HCT116 (cell line): ENCODE results near the gene COL16A1.

Experiments
- EZH2 ChIP-seq: fragments of 200-600 bp; sonication (generic); IDR thresholded peaks from 2 replicates; pipeline ENCODE4 v1.6.1; 2017; ENCODE audit warnings: antibody characterized with exemption, mixed run types
- JUND ChIP-seq: IDR thresholded peaks from 2 replicates; pipeline ENCODE4 v1.6.1; 2012
- POLR2A ChIP-seq: IDR thresholded peaks from 2 replicates; pipeline ENCODE4 v1.7.0; 2011; ENCODE audit warnings: borderline replicate concordance; ENCODE audit not compliant: insufficient read depth, insufficient read length; ENCODE audit errors: extremely low read depth
- RAD21 ChIP-seq: IDR thresholded peaks from 2 replicates; pipeline ENCODE4 v1.6.1; 2012; ENCODE audit warnings: low read depth, mild to moderate bottlenecking
- SP1 ChIP-seq: IDR thresholded peaks from 2 replicates; pipeline ENCODE4 v1.6.1; 2012; ENCODE audit warnings: low read depth
- YY1 ChIP-seq: IDR thresholded peaks from 2 replicates; pipeline ENCODE4 v1.6.1; 2011; ENCODE audit warnings: low read length, low read depth, moderate library complexity, mild to moderate bottlenecking; ENCODE audit not compliant: insufficient replicate concordance; ENCODE audit errors: extremely low read depth
- ZFX ChIP-seq: fragments of 450-650 bp; IDR thresholded peaks from 2 replicates; pipeline ENCODE4 v1.6.1; 2017
- ZNF274 ChIP-seq: fragments of 200-500 bp; sonication (Bioruptor generic); IDR thresholded peaks from 2 replicates; pipeline ENCODE4 v1.6.1; 2014; ENCODE audit warnings: mild to moderate bottlenecking, low read depth, low read length, inconsistent platforms
- TF ChIP-seq, protein P1 (sequence below), 3 experiments: fragments of 200-600 bp in 1 of 3; sonication (generic) in 1 of 3; IDR thresholded peaks in 2 of 3; conservative IDR thresholded peaks in 1 of 3; 2 replicates each; pipeline ENCODE4 v1.5.1; 2012 to 2017; ENCODE audit warnings: low read depth in 2 of 3, low read length in 2 of 3, antibody characterized with exemption in 1 of 3, borderline replicate concordance in 1 of 3, control low read depth in 1 of 3, mild to moderate bottlenecking in 1 of 3, mixed read lengths in 1 of 3, mixed run types in 1 of 3, moderate library complexity in 1 of 3; ENCODE audit not compliant: insufficient read depth in 1 of 3

DNA sequence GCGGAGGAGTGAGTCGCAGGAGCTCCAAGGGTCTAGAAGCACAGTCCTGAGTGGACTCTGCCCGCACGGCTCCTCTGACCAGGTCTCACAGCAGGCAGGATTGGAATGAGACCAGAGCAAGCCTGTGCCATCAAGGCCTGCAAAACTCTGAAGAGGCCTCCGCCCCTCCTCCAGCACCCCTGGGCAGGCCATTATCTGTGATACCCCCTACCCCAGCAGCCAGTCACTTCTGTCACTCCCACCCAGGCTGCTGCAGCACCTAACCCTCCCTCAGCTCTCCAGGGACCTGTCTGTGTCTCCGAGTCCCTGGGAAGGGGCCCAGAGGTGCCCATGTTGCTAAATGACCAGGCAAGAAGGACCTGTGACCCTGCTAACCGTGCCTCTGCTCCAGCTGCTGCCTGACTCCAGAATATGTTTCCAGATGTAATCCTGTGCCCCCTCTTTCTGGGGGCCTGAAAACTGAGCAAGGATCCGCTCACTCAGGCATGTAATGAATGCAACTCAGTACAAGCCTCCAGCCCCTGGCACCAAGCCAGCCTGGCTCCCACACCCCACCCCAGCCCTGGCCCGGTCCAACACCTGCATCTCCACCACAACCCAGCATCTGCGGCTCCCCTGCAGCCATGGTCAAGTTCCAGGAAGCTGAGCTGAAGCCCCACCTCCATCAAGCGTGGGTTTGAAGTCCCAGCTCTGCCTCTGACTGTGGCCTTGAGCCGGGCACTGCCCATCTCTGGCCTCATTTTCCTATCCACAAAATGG is 22.1 kb upstream of the COL16A1 start:
- TF ChIP-seq EZH2 = no peak
- no peak for TF ChIP-seq POLR2A
- TF ChIP-seq, protein P1, sequence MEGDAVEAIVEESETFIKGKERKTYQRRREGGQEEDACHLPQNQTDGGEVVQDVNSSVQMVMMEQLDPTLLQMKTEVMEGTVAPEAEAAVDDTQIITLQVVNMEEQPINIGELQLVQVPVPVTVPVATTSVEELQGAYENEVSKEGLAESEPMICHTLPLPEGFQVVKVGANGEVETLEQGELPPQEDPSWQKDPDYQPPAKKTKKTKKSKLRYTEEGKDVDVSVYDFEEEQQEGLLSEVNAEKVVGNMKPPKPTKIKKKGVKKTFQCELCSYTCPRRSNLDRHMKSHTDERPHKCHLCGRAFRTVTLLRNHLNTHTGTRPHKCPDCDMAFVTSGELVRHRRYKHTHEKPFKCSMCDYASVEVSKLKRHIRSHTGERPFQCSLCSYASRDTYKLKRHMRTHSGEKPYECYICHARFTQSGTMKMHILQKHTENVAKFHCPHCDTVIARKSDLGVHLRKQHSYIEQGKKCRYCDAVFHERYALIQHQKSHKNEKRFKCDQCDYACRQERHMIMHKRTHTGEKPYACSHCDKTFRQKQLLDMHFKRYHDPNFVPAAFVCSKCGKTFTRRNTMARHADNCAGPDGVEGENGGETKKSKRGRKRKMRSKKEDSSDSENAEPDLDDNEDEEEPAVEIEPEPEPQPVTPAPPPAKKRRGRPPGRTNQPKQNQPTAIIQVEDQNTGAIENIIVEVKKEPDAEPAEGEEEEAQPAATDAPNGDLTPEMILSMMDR (IDR thresholded peaks at IDR 0.05 in 2 of 3, conservative IDR thresholded peaks at IDR 0.05 in 1 of 3; ENCODE audit: borderline replicate concordance in 1 of 3, insufficient read depth in 1 of 3, low read depth in 2 of 3, low read length in 2 of 3) = no peak
- no peak for TF ChIP-seq RAD21
- no peak for TF ChIP-seq YY1
- no peak for TF ChIP-seq JUND
- TF ChIP-seq ZNF274 = no peak
- no peak for TF ChIP-seq ZFX
- TF ChIP-seq SP1 = no peak
